Endothelial cell of umbilical vein (primary cell): ENCODE measurements around the gene CMPK2. TPM values are rescaled to one million over a fixed set of nuclear protein-coding genes. Genes with fewer than 3 reads are reported as not detected.

Experiments
- BruUV-seq: library from RNA; stranded (reverse); fragments of 400-500 nt; replicated peaks from 2 replicates; lab custom pipeline; 2021; lab: Mats Ljungman, UMichigan
- CTCF ChIA-PET: fragments of 300-600, 350-600 bp; sonication (Branson Sonifier 250); formaldehyde crosslinking; loops from one replicate; lab custom pipeline; 2021; ENCODE audit warnings: antibody characterized with exemption, inconsistent platforms; lab: Charles Lee
- POLR2A ChIA-PET: fragments of 300-600, 350-600 bp; sonication (Branson Sonifier 250); formaldehyde crosslinking; loops from one replicate; lab custom pipeline; 2021; ENCODE audit warnings: antibody characterized with exemption, inconsistent platforms; lab: Charles Lee
- DNase-seq: peaks from one replicate; pipeline ENCODE4 v3.0.0-alpha.2; 2011; ENCODE audit warnings: low read depth, low spot score
- FAIRE-seq: peaks from 2 replicates; lab custom pipeline; 2011; peaks lifted over from hg19 to GRCh38; lab: Jason Lieb, UNC
- H2AFZ ChIP-seq: 2 replicates; pipeline ENCODE4 v1.6.0; 2012; ENCODE audit warnings: low read depth, low read length, control low read depth, inconsistent platforms
- H3K27ac ChIP-seq: 2 replicates; pipeline ENCODE4 v1.5.1; 2011; ENCODE audit warnings: low read depth, mild to moderate bottlenecking, control low read depth, low read length, moderate library complexity; ENCODE audit not compliant: insufficient read depth
- H3K27me3 ChIP-seq, 2 experiments: 2 replicates each; pipeline versions ENCODE4 v1.6.0 to v1.6.1; 2011; ENCODE audit warnings: low read length in 2 of 2, mixed read lengths in 1 of 2; ENCODE audit not compliant: control insufficient read depth in 2 of 2, insufficient read depth in 2 of 2
- H3K36me3 ChIP-seq, 2 experiments: 2 replicates in 1 of 2; 3 replicates in 1 of 2; pipeline ENCODE4 v1.5.1; 2011; ENCODE audit warnings: low read length in 2 of 2, mild to moderate bottlenecking in 1 of 2, moderate library complexity in 1 of 2; ENCODE audit not compliant: control insufficient read depth in 2 of 2, insufficient read depth in 2 of 2; ENCODE audit errors: extremely low read depth in 1 of 2
- H3K4me1 ChIP-seq: 3 replicates; pipeline ENCODE4 v1.5.1; 2011; ENCODE audit warnings: mild to moderate bottlenecking, low read length; ENCODE audit not compliant: control insufficient read depth, insufficient read depth; ENCODE audit errors: extremely low read depth
- H3K4me2 ChIP-seq: 2 replicates; pipeline ENCODE4 v1.6.1; 2011; ENCODE audit warnings: low read length, control low read depth, mixed read lengths; ENCODE audit not compliant: insufficient read depth
- H3K4me3 ChIP-seq, 3 experiments: fragments of 200-600 bp in 1 of 3; sonication (generic), shearing (Covaris generic) in 1 of 3; replicated peaks in 1 of 3; 2 replicates each; pipeline ENCODE4 v1.5.1; 2011 to 2016; ENCODE audit warnings: control low read depth in 3 of 3, low read length in 3 of 3, mild to moderate bottlenecking in 2 of 3, inconsistent platforms in 1 of 3, low read depth in 1 of 3, moderate library complexity in 1 of 3; ENCODE audit not compliant: insufficient read depth in 1 of 3
- H3K79me2 ChIP-seq: 2 replicates; pipeline ENCODE4 v1.6.0; 2012; ENCODE audit warnings: low read length, inconsistent platforms; ENCODE audit not compliant: control insufficient read depth, insufficient read depth
- H3K9ac ChIP-seq: replicated peaks from 2 replicates; pipeline ENCODE3; 2011; ENCODE audit warnings: low read length, control low read depth; ENCODE audit not compliant: insufficient read depth; ENCODE audit errors: extremely low read depth
- H3K9me1 ChIP-seq: replicated peaks from 3 replicates; pipeline ENCODE4 v1.6.0; 2011; ENCODE audit warnings: mild to moderate bottlenecking, low read length; ENCODE audit not compliant: control insufficient read depth, insufficient read depth; ENCODE audit errors: extremely low read depth
- H3K9me3 ChIP-seq: replicated peaks from 2 replicates; pipeline ENCODE4 v1.5.1; 2012; ENCODE audit warnings: low read length, inconsistent platforms; ENCODE audit not compliant: control insufficient read depth, insufficient read depth
- H4K20me1 ChIP-seq: replicated peaks from 2 replicates; pipeline ENCODE3; 2011; ENCODE audit warnings: mild to moderate bottlenecking, low read length; ENCODE audit not compliant: control insufficient read depth, insufficient read depth; ENCODE audit errors: extremely low read depth
- EZH2 ChIP-seq: IDR thresholded peaks from 2 replicates; pipeline ENCODE4 v1.6.1; 2012; ENCODE audit warnings: borderline replicate concordance, low read depth, mild to moderate bottlenecking, moderate library complexity, low read length, inconsistent platforms; ENCODE audit not compliant: severe bottlenecking
- FOS ChIP-seq: IDR thresholded peaks from 2 replicates; pipeline ENCODE4 v1.6.1; 2011; ENCODE audit warnings: mild to moderate bottlenecking, low read length, moderate library complexity, borderline replicate concordance; ENCODE audit not compliant: insufficient read depth
- GATA2 ChIP-seq: IDR thresholded peaks from 2 replicates; pipeline ENCODE4 v1.7.0; 2011; ENCODE audit warnings: low read depth, mild to moderate bottlenecking, moderate library complexity, mixed read lengths, low read length; ENCODE audit not compliant: insufficient read length, insufficient read depth
- JUN ChIP-seq: IDR thresholded peaks from 2 replicates; pipeline ENCODE4 v1.6.1; 2011; ENCODE audit warnings: borderline replicate concordance, low read depth; ENCODE audit not compliant: insufficient read length, insufficient read depth
- MAX ChIP-seq: IDR thresholded peaks from 2 replicates; pipeline ENCODE4 v1.6.1; 2011; ENCODE audit not compliant: insufficient read depth, insufficient read length
- MYC ChIP-seq: IDR thresholded peaks from one replicate; pipeline ENCODE4 v1.6.1; 2011; ENCODE audit warnings: mild to moderate bottlenecking, low read depth, low read length
- POLR2A ChIP-seq: IDR thresholded peaks from 2 replicates; pipeline ENCODE4 v1.6.1; 2012; ENCODE audit warnings: low read depth, mild to moderate bottlenecking, control low read depth, low read length
- POLR2AphosphoS5 ChIP-seq: IDR thresholded peaks from 2 replicates; pipeline ENCODE4 v1.6.1; 2012; ENCODE audit warnings: low read depth, mild to moderate bottlenecking, control low read depth, low read length, moderate library complexity; ENCODE audit not compliant: insufficient read depth
- dilution Hi-C: fragments of 300-500 bp; cut with MboI; formaldehyde crosslinking; loops from one replicate; pipeline ENCODE4 v1.15.0; 2019; ENCODE audit warnings: low sequenced_read_pairs; ENCODE audit not compliant: extremely low pct_ligation_motif_present
- intact Hi-C: fragments of 100-400 bp; cut with micrococcal nuclease; formaldehyde crosslinking; loops from one replicate; pipeline ENCODE4 v1.10.0; 2022
- polyA plus RNA-seq, 4 experiments: library from polyadenylated mRNA; depleted of rRNA in 3 of 4; stranded (reverse) in 3 of 4; unstranded in 1 of 4; fragments of >200 nt; gene quantifications; 2 replicates each; pipeline versions ENCODE4 v1.2.1 to v1.2.3, GENCODE V29; 2011 to 2012; ENCODE audit warnings: missing spikeins in 1 of 4
- total RNA-seq: library from RNA; stranded (reverse); gene quantifications from 2 replicates; pipeline ENCODE4 v1.2.3, GENCODE V29; 2021
- TF ChIP-seq, protein P1 (sequence below), 2 donors: IDR thresholded peaks; 1 replicate in 1 of 2; 2 replicates in 1 of 2; pipeline ENCODE4 v1.5.1; 2011; ENCODE audit warnings: low read length in 2 of 2, mild to moderate bottlenecking in 2 of 2, moderate library complexity in 2 of 2, control low read depth in 1 of 2, inconsistent platforms in 1 of 2, low read depth in 1 of 2; ENCODE audit not compliant: insufficient read depth in 1 of 2; ENCODE audit errors: extremely low read depth in 1 of 2

CMPK2 gene
- total and polyA plus RNA-seq, 2 donors (not counting 3 experiments of a cell fraction or from before 2014, with no cell fraction given) = 0.15 to 0.69 TPM

- ChIA-PET CTCF (interaction anchor here (2.1 to 2.7 kb wide), 2 partner anchors 8 to 11 kb away, joined by 8 to 13 read pairs; no protein-coding TSS in a partner anchor), POLR2A (no interaction called here)
- no peak overlapping the region for H3K4me3 ChIP-seq
- TF ChIP-seq POLR2A (no peak), MYC (no peak), FOS (no peak), POLR2AphosphoS5 (no peak), MAX (no peak), EZH2 (no peak), GATA2 (no peak), JUN (no peak)
- TF ChIP-seq, protein P1, sequence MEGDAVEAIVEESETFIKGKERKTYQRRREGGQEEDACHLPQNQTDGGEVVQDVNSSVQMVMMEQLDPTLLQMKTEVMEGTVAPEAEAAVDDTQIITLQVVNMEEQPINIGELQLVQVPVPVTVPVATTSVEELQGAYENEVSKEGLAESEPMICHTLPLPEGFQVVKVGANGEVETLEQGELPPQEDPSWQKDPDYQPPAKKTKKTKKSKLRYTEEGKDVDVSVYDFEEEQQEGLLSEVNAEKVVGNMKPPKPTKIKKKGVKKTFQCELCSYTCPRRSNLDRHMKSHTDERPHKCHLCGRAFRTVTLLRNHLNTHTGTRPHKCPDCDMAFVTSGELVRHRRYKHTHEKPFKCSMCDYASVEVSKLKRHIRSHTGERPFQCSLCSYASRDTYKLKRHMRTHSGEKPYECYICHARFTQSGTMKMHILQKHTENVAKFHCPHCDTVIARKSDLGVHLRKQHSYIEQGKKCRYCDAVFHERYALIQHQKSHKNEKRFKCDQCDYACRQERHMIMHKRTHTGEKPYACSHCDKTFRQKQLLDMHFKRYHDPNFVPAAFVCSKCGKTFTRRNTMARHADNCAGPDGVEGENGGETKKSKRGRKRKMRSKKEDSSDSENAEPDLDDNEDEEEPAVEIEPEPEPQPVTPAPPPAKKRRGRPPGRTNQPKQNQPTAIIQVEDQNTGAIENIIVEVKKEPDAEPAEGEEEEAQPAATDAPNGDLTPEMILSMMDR (IDR thresholded peaks at IDR 0.05; ENCODE audit: extremely low read depth in 1 of 2, insufficient read depth in 1 of 2, low read depth in 1 of 2, low read length in 2 of 2) = no peak
- no TSS peak for BruUV-seq
- H3K9me1 ChIP-seq = no peaks in the 10 kb centered on the region
- DNase-seq (no peak), FAIRE-seq (no peak)
- no peaks in the 10 kb centered on the region for H3K36me3 ChIP-seq
- no peaks in the 10 kb centered on the region for H3K4me1 ChIP-seq
- H2AFZ ChIP-seq = no peak overlapping the region
- H3K27ac ChIP-seq = no peak overlapping the region
- intact Hi-C loops (no loop called here), dilution Hi-C loops (no loop called here)
- H3K79me2 ChIP-seq = no peaks in the 10 kb centered on the region
- no peak overlapping the region for H3K4me2 ChIP-seq
- H3K9ac ChIP-seq = no peak overlapping the region
- H3K27me3 ChIP-seq = peaks cover 6 to 10% of the 10 kb centered on the region in 2 experiments
- no peaks in the 10 kb centered on the region for H4K20me1 ChIP-seq
- no peaks in the 10 kb centered on the region for H3K9me3 ChIP-seq
Measured at GRCh38 chr2:6908291-6908690, 42.6 kb upstream of the CMPK2 start.
